ENCODE data around the gene SHOX. TPM values are rescaled to one million over a fixed set of nuclear protein-coding genes. Genes with fewer than 3 reads are reported as not detected.

SHOX gene
- total RNA-seq, 1 experiment from 2014 or later: not detected

GRCh38 chrX:619451-619811 lies 11.2 kb upstream of the SHOX start:
- intact Hi-C loops (cut with micrococcal nuclease): no loop called here

More at GRCh38 chrX:619451-619811, 11.2 kb upstream of the SHOX start:
- ChIA-PET POLR2A (no interaction called here), RAD21 (ENCODE audit: low non-redundant PET in 1 of 2, low total read pairs in 2 of 2, uncharacterized antibody in 2 of 2, unreplicated experiment in 2 of 2) (no interaction called here), CTCF (no interaction called here)
- BruUV-seq (replicated peaks): no TSS peak
- H3K4me2 ChIP-seq (ENCODE audit: low read length): no peak overlapping the region
- no peak for DNase-seq (ENCODE audit: low read depth, low spot score)
- H3K36me3 ChIP-seq (ENCODE audit: control insufficient read depth in 1 of 2, insufficient read depth in 2 of 2, low read length in 2 of 2): no peaks in the 10 kb centered on the region
- H3K4me1 ChIP-seq (ENCODE audit: control insufficient read depth in 1 of 2, insufficient read depth in 2 of 2, low read length in 2 of 2): no peaks in the 10 kb centered on the region
- H4K20me1 ChIP-seq (ENCODE audit: insufficient read depth): no peaks in the 10 kb centered on the region
- no peak for ATAC-seq
- H3K4me3 ChIP-seq (replicated peaks in 1 of 2; ENCODE audit: low read depth in 1 of 2, low read length in 2 of 2): no peak overlapping the region
- H3K9me3 ChIP-seq (ENCODE audit: control insufficient read depth in 1 of 2, insufficient read depth in 1 of 2, low read depth in 1 of 2, low read length in 2 of 2): no peaks in the 10 kb centered on the region
- H2AFZ ChIP-seq (ENCODE audit: low read depth, low read length, poor library complexity, severe bottlenecking): no peak overlapping the region
- H3K79me2 ChIP-seq (ENCODE audit: insufficient read depth, low read length): no peaks in the 10 kb centered on the region
- H3K9me2 ChIP-seq (ENCODE audit: insufficient read depth): no peaks in the 10 kb centered on the region
- H3K9ac ChIP-seq (ENCODE audit: low read length): no peak overlapping the region
- no peaks in the 10 kb centered on the region for H3K27me3 ChIP-seq (ENCODE audit: insufficient read depth, low read length)
- H3K27ac ChIP-seq (ENCODE audit: low read depth, low read length): no peak overlapping the region
- TF ChIP-seq ZFX (IDR thresholded peaks at IDR 0.05) (no peak), CEBPB (IDR thresholded peaks at IDR 0.05; ENCODE audit: low read depth) (no peak), TCF7L2 (IDR thresholded peaks at IDR 0.05; ENCODE audit: borderline replicate concordance, extremely low read depth, insufficient read depth, insufficient read length) (no peak), POLR2AphosphoS5 (IDR thresholded peaks at IDR 0.05; ENCODE audit: low read depth, low read length) (no peak), SRF (IDR thresholded peaks at IDR 0.05; ENCODE audit: low read depth) (no peak), MAX (IDR thresholded peaks at IDR 0.05) (no peak), REST (IDR thresholded peaks at IDR 0.05; ENCODE audit: low read depth) (no peak), SIN3A (IDR thresholded peaks at IDR 0.05; ENCODE audit: low read depth) (no peak), CTCF (IDR thresholded peaks at IDR 0.05 in 2 of 3, conservative IDR thresholded peaks at IDR 0.05 in 1 of 3; ENCODE audit: borderline replicate concordance in 1 of 3, insufficient read depth in 1 of 3, low read depth in 2 of 3, low read length in 2 of 3) (no peak), POLR2A (IDR thresholded peaks at IDR 0.05; ENCODE audit: borderline replicate concordance, extremely low read depth, insufficient read depth, insufficient read length) (no peak)
